NK-92 treated with Interleukin-12 subunit alpha and Interleukin-12 subunit beta, amount 100 ng/mL, for 24 hours (cell line): ENCODE measurements around the gene CDK11B.

ENCODE experiments used
- DNase-seq: peaks from one replicate; lab custom pipeline; 2025; lab: John Stamatoyannopoulos, UW

CDK11B gene

DNA sequence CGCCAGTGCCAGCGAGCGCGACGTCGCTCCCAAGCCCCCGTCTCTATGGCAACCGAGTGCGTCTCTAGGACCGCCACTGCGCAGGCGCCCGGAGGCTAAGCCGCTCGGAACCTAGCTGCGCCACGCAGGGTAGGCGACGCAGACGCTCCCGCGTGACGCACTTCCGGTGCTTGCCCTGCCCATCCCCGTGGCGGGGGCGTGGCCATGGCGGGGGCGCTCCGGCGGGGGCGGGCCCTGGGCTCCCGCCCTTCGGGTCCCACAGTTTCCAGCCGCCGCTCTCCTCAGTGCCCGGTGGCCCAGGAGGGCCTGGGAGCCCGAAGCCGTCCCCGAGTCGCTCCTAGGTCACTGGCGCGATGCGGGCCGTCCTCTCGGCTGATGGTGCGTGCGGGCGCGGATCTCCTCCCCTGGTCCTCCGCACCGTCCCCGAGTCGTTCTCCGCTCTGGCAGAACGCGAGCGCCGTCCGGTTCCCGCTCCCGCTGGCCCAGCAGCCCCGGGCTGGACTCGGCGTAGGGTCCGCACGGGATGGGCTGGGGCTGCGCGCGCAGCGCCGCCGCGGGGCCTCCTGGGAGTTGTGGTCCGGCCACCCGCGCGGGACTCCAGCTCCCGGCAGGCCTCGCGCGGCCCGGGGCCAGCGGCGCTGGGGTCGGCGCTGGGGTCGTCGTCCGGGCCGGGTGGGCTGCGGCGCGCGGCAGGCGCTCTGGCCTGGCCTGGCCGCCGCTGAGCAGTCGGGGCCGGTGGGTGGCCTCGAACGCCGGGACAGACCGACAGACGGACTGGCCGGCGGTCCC lies 43.4 kb downstream of the CDK11B start, which contains the start of gene MIB2:
Gene MIB2, plus strand, starts transcription at position 245 of the 789 bp plus-strand sequence. CDS start 7,953 bp downstream, outside the sequence.
- peak; percentile 96 for DNase-seq

DNA sequence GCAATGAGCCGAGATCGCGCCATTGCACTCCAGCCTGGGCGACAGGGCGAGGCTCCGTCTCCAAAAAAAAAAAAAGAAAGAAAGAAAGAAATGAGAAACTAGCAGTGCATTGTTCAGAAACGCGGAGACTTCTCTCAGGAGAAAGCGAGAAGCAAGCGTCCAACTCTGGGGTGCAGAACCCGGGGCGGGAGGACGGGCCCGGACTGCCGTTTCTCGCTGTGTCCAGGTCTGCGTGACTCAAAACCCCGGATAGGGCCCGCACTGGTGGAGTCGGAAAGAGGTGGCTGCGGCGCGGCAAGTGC lies 43.9 kb downstream of the CDK11B start:
- no peak for DNase-seq

DNA sequence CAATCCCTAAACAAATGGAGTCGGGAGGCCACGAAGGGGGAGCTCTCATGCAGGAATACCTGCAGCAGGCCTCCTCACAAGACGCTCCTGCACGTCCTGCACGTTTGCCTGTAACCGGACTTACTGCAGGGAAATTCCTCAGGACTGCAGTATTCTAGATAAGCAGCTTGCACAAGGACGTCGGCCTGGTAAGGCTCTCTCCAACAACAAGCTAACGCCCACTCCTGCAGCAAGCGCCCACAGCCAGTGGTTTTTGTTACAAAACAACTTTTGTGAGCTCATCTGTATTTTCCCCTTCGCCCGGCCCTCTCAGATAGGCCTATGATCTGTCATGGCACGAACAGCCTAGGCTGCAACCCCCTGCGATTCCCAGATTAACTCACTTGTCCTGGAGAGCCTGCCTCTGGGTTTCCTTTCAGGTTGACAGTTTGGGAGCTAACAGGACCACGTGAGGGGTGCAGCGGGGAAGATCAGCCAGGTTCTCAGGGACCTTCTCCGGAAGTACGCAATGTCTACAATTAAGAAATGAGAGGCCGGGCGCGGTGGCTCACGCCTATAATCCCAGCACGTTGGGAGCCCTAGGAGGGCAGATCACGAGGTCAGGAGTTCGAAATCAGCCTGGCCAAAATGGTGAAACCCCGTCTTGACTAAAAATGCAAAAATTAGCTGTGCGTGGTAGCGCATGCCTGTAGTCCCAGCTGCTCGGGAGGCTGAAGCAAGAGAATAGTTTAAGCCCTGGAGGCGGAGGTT lies 44.4 kb downstream of the CDK11B start:
- no peak for DNase-seq

GRCh38 chr1:1613509-1614082 lies 45.2 kb downstream of the CDK11B start:
- no peak for DNase-seq

- DNase-seq = no peak
Measured at GRCh38 chr1:1612104-1612400, 46.8 kb downstream of the CDK11B start.

- no peak for DNase-seq
Measured at GRCh38 chr1:1610796-1611195, 48.0 kb downstream of the CDK11B start.

DNA sequence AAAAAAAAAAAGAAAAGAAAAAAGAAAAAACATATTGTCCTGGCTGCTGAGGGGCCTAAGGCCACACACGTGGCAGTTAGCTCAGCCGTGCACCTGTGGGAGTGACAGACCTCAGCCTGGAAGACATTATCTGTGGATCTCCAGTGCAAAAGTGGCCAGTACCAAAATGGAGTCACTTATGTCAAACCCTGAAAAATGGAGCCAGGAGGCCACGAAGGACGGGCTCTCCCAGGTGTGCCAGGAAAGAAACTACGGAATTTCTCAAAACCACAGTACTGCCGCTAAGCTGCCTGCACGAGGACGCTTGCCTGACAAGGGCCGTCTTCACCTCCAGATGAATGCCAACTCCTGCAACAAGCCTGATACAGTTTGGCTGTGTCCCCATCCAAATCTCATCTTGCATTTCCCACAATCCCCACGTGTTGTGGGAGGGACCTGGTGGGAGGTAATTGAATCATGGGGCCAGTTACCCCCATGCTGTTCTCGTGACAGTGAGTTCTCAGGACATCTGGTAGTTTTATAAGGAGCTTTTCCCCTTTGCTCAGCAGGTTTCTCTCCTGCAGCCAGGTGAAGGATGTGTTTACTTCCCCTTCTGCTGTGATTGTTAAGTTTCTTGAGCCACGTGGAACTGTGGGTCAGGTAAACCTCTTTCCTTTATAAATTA lies 48.9 kb downstream of the CDK11B start:
- DNase-seq = no peak

DNA sequence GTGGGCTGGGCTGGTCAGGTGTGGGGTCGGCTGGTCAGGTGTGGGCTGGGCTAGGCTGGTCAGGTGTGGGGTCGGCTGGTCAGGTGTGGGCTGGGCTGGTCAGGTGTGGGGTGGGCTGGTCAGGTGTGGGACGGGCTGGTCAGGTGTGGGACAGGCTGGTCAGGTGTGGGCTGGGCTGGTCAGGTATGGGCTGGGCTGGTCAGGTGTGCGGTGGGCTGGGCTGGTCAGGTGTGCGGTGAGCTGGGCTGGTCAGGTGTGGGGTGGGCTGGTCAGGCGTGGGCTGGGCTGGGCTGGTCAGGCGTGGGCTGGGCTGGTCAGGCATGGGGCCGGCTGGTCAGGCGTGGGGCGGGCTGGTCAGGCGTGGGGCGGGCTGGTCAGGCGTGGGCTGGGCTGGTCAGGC lies 52.6 kb downstream of the CDK11B start:
- DNase-seq = no peak

DNA sequence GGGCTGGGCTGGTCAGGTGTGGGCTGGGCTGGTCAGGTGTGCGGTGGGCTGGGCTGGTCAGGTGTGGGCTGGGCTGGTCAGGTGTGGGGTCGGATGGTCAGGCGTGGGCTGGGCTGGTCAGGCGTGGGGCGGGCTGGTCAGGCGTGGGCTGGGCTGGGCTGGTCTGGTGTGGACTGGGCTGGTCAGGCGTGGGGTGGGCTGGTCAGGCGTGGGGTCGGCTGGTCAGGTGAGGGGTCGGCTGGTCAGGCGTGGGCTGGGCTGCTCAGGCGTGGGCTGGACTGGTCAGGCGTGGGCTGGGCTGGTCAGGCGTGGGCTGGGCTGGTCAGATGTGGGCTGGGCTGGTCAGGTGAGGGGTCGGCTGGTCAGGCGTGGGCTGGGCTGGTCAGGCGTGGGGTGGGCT lies 53.1 kb downstream of the CDK11B start:
- DNase-seq = no peak

- no peak for DNase-seq
Measured at GRCh38 chr1:1605034-1605591, 53.7 kb downstream of the CDK11B start.

DNA sequence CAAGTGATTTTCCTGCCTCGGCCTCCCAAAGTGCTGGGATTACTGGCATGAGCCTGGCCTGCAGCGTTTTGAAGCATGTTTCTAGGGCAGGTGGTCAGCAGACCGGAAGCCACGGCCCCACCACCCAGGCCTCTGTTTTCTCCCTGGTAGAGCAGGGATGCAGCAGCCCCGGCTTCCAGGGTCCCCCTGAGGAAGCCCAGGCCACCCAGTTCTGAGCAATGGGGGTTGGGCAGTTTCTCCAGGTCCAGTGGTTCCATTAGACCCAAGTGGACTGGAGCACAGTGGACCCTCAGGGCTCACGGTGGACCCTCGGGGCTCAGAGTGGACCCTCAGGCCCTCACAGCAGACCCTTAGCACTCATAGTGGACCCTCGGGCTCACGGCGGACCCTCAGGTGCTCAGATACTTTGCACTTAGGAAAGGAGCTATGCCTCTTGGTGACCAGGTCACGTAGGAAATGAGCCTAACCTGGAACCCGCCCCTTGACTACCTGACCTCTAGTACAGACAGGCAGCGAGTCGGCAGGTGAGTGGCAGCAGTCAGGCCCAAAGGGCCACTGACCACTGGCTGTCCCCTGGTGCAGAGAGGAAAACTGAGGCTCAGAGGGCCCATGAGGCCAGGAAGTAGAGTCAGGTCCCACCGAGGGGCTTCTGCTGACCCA lies 54.3 kb downstream of the CDK11B start:
- no peak for DNase-seq

- DNase-seq = no peak
Measured at GRCh38 chr1:1603671-1604373, 55.0 kb downstream of the CDK11B start.

GRCh38 chr1:1602968-1603506 lies 55.8 kb downstream of the CDK11B start:
- no peak for DNase-seq

GRCh38 chr1:1602304-1602967 lies 56.4 kb downstream of the CDK11B start:
- DNase-seq = no peak

DNA sequence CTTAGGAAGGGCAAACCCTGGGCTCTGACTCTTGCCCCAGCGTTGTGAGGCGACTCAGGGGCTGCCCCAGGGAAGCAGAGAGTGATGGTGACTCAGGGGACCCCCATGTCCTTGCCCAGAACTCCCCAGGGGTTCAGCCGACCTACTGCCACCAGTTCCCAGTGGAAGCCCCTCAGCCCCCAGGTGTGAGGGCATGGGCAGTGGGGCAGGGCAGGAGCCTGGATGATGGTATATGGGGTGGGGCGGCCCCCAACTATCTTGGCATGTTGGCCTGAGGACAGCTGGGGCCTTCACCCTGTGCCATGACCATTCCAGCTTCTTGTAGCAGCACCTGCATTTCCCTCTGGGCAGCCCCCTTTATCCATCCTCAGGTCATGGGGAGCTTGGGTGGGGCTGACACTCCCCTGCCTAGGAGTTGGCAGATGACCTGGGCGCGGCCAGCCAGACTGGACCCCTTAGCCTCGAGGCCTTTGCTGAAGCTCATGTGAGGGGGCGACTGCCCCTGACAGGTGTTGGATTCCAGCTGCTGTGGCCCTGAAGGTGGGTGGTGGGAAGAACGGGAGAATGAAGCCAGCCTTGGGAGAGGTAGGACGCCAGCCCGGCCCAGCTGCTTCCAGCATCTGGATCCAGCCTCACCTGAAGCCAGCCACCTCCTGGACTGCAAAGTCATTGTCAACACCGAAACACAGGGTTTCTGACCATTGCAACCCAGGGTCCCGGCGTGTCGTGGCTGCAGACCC lies 57.1 kb downstream of the CDK11B start:
- no peak for DNase-seq

- no peak for DNase-seq
Measured at GRCh38 chr1:1600861-1601563, 57.8 kb downstream of the CDK11B start.

GRCh38 chr1:1599935-1600860 lies 58.6 kb downstream of the CDK11B start, which contains the start of gene FNDC10:
FNDC10 (minus strand) TSS chr1:1600135; CDS start chr1:1600015, 120 bp downstream.
- no peak for DNase-seq
